Breast epithelium (tissue), 3 donors: Measurements from ENCODE around the gene SHROOM1.

Experiments
- POLR2A ChIP-seq: fragments of 450-650 bp; IDR thresholded peaks from one replicate; pipeline ENCODE4 v1.6.1; 2016; ENCODE audit warnings: antibody characterized with exemption, mild to moderate bottlenecking, moderate library complexity
- TF ChIP-seq, protein P1 (sequence below), 3 donors: fragments of 450-650 bp; IDR thresholded peaks; one replicate each; pipeline ENCODE4 v1.5.1; 2016 to 2017; ENCODE audit warnings: antibody characterized with exemption in 3 of 3, mild to moderate bottlenecking in 3 of 3, moderate library complexity in 3 of 3

DNA sequence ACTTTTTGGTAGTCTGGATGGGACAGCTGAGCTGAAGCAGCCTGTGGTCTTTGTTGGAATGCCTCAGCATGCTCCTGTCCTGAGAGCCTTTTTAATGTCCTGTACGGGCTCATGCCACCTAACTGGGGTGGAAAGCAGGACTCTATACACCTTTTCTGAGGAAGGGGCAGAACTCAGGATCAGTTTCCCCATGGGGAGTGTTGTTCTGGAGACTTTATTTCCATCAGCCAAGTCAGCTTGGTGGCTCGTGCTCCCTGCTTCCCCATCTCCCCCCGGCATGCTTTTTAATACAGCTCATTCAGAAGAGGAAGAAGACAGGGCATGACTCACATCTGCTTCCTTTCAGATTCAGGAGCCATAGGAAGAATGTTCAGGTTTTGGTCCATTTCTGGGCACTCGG lies 48.3 kb downstream of the SHROOM1 start:
- TF ChIP-seq POLR2A: no peak
- TF ChIP-seq, protein P1, sequence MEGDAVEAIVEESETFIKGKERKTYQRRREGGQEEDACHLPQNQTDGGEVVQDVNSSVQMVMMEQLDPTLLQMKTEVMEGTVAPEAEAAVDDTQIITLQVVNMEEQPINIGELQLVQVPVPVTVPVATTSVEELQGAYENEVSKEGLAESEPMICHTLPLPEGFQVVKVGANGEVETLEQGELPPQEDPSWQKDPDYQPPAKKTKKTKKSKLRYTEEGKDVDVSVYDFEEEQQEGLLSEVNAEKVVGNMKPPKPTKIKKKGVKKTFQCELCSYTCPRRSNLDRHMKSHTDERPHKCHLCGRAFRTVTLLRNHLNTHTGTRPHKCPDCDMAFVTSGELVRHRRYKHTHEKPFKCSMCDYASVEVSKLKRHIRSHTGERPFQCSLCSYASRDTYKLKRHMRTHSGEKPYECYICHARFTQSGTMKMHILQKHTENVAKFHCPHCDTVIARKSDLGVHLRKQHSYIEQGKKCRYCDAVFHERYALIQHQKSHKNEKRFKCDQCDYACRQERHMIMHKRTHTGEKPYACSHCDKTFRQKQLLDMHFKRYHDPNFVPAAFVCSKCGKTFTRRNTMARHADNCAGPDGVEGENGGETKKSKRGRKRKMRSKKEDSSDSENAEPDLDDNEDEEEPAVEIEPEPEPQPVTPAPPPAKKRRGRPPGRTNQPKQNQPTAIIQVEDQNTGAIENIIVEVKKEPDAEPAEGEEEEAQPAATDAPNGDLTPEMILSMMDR (IDR thresholded peaks at IDR 0.05): no peak
